HepG2 (cell line): ENCODE results near the gene EMILIN1. TPM values are rescaled to one million over a fixed set of nuclear protein-coding genes. Genes with fewer than 3 reads are reported as not detected.

Source experiments
- ADNP ChIP-seq: sonication (generic); formaldehyde crosslinking; IDR thresholded peaks from 2 replicates; pipeline ENCODE4 v1.4.0; 2020; ENCODE audit warnings: missing genetic modification reagents
- ATRX ChIP-seq: sonication (generic); formaldehyde crosslinking; IDR thresholded peaks from 2 replicates; pipeline ENCODE4 v1.4.0; 2020; ENCODE audit warnings: missing genetic modification reagents, borderline replicate concordance
- CENPX ChIP-seq: sonication (generic); formaldehyde crosslinking; IDR thresholded peaks from 2 replicates; pipeline ENCODE4 v1.9.0; 2021; ENCODE audit warnings: mild to moderate bottlenecking, missing genetic modification reagents, moderate library complexity
- CREM ChIP-seq, 2 experiments: sonication (generic) in 1 of 2; formaldehyde crosslinking in 1 of 2; IDR thresholded peaks; 2 replicates each; pipeline versions ENCODE4 v1.4.0 to v1.6.1; 2016 to 2020; ENCODE audit warnings: antibody characterized with exemption in 1 of 2, mild to moderate bottlenecking in 1 of 2, missing genetic modification reagents in 1 of 2
- EHMT2 ChIP-seq: fragments of 200-600 bp; sonication (generic); IDR thresholded peaks from 2 replicates; pipeline ENCODE4 v1.7.0; 2017; ENCODE audit warnings: antibody characterized with exemption, low read depth, low read length, borderline replicate concordance
- FOXM1 ChIP-seq: sonication (generic); formaldehyde crosslinking; IDR thresholded peaks from 2 replicates; pipeline ENCODE4 v1.5.0; 2020; ENCODE audit warnings: missing genetic modification reagents
- GTF2F1 ChIP-seq: fragments of 150-350 bp; IDR thresholded peaks from 2 replicates; pipeline ENCODE4 v1.6.1; 2014; ENCODE audit warnings: low read length
- HNRNPH1 ChIP-seq: fragments of 200-400 bp; formaldehyde crosslinking; optimal IDR thresholded peaks from 2 replicates; pipeline ENCODE3; 2017; ENCODE audit warnings: mild to moderate bottlenecking, low read depth, low read length
- KAT8 ChIP-seq: IDR thresholded peaks from 2 replicates; pipeline ENCODE4 v1.6.1; 2016; ENCODE audit warnings: missing genetic modification reagents, missing compliant biosample characterization
- NFYC ChIP-seq: IDR thresholded peaks from 2 replicates; pipeline ENCODE4 v1.6.1; 2016; ENCODE audit warnings: missing genetic modification reagents, missing compliant biosample characterization
- NKX3-1 ChIP-seq: sonication (generic); formaldehyde crosslinking; IDR thresholded peaks from 2 replicates; pipeline ENCODE4 v1.5.0; 2020; ENCODE audit warnings: missing genetic modification reagents
- NR2C2 ChIP-seq: sonication (generic); formaldehyde crosslinking; IDR thresholded peaks from 2 replicates; pipeline ENCODE4 v1.4.0; 2020; ENCODE audit warnings: missing genetic modification reagents, mild to moderate bottlenecking, moderate library complexity, borderline replicate concordance
- POLR2G ChIP-seq: fragments of 200-400 bp; formaldehyde crosslinking; IDR thresholded peaks from 2 replicates; pipeline ENCODE4 v1.6.1; 2018; ENCODE audit warnings: mild to moderate bottlenecking, low read depth, low read length, moderate library complexity
- RARA ChIP-seq: IDR thresholded peaks from 2 replicates; pipeline ENCODE4 v1.6.1; 2016; ENCODE audit warnings: missing genetic modification reagents, missing compliant biosample characterization
- REXO4 ChIP-seq: sonication (generic); formaldehyde crosslinking; IDR thresholded peaks from 2 replicates; pipeline ENCODE4 v1.8.0; 2022; ENCODE audit warnings: missing genetic modification reagents, mild to moderate bottlenecking, borderline replicate concordance
- RORA ChIP-seq: sonication (generic); formaldehyde crosslinking; IDR thresholded peaks from 2 replicates; pipeline ENCODE4 v1.5.0; 2020; ENCODE audit warnings: mild to moderate bottlenecking, missing genetic modification reagents, moderate library complexity
- SMYD3 ChIP-seq: sonication (generic); formaldehyde crosslinking; IDR thresholded peaks from 2 replicates; pipeline ENCODE4 v1.8.1; 2023; ENCODE audit warnings: mild to moderate bottlenecking, missing genetic modification reagents
- SOX6 ChIP-seq, 2 experiments: fragments of 450-650 bp in 1 of 2; sonication (generic) in 1 of 2; formaldehyde crosslinking in 1 of 2; IDR thresholded peaks; 2 replicates each; pipeline versions ENCODE4 v1.4.0 to v1.6.1; 2017 to 2020; ENCODE audit warnings: antibody characterized with exemption in 1 of 2, mild to moderate bottlenecking in 1 of 2, missing genetic modification reagents in 1 of 2
- SP2 ChIP-seq: sonication (generic); formaldehyde crosslinking; IDR thresholded peaks from 2 replicates; pipeline ENCODE4 v1.5.1; 2020; ENCODE audit warnings: mild to moderate bottlenecking, missing genetic modification reagents
- ZNF451 ChIP-seq: sonication (generic); formaldehyde crosslinking; IDR thresholded peaks from 2 replicates; pipeline ENCODE4 v1.5.0; 2020; ENCODE audit warnings: mild to moderate bottlenecking, missing genetic modification reagents
- ZNF460 ChIP-seq: sonication (generic); formaldehyde crosslinking; IDR thresholded peaks from 2 replicates; pipeline ENCODE4 v1.5.1; 2020; ENCODE audit warnings: missing genetic modification reagents, mild to moderate bottlenecking, borderline replicate concordance
- ZNF468 ChIP-seq: sonication (generic); formaldehyde crosslinking; IDR thresholded peaks from 2 replicates; pipeline ENCODE4 v1.8.0; 2022; ENCODE audit warnings: mild to moderate bottlenecking, moderate library complexity, missing genetic modification reagents
- ZNF501 ChIP-seq: sonication (generic); formaldehyde crosslinking; IDR thresholded peaks from 2 replicates; pipeline ENCODE4 v1.5.1; 2020; ENCODE audit warnings: mild to moderate bottlenecking, moderate library complexity, missing genetic modification reagents
- ZNF563 ChIP-seq: sonication (generic); formaldehyde crosslinking; IDR thresholded peaks from 2 replicates; pipeline ENCODE4 v1.8.0; 2022; ENCODE audit warnings: mild to moderate bottlenecking, moderate library complexity, missing genetic modification reagents
- ZNF567 ChIP-seq: sonication (generic); formaldehyde crosslinking; IDR thresholded peaks from 2 replicates; pipeline ENCODE4 v1.8.1; 2023; ENCODE audit warnings: mild to moderate bottlenecking, missing genetic modification reagents, borderline replicate concordance
- ZNF672 ChIP-seq: sonication (generic); formaldehyde crosslinking; IDR thresholded peaks from 2 replicates; pipeline ENCODE4 v1.8.1; 2022; ENCODE audit warnings: missing genetic modification reagents
- ZNF674 ChIP-seq: sonication (generic); formaldehyde crosslinking; IDR thresholded peaks from 2 replicates; pipeline ENCODE4 v1.5.0; 2020; ENCODE audit warnings: low read depth, mild to moderate bottlenecking, missing genetic modification reagents
- polyA plus RNA-seq, 8 experiments: library from polyadenylated mRNA; depleted of rRNA in 3 of 8; stranded (reverse) in 7 of 8; unstranded in 1 of 8; fragments of >200 nt; fragmentation: Illumina TruSeq in 4 of 8; extraction: Trizol in 4 of 8; gene quantifications; 2 replicates each; pipeline versions ENCODE4 v1.2.1 to v1.2.3, GENCODE V29; 2011 to 2016; ENCODE audit warnings: low read depth in 4 of 8, missing spikeins in 1 of 8, mixed read lengths in 1 of 8; ENCODE audit not compliant: insufficient read depth in 1 of 8
- total RNA-seq, 5 experiments: library from RNA; depleted of rRNA; stranded (reverse); fragments of >200 nt; fragmentation: Illumina TruSeq; extraction: Trizol; gene quantifications; 2 replicates each; pipeline ENCODE4 v1.2.3, GENCODE V29; 2016; ENCODE audit warnings: low read depth in 1 of 5
- TF ChIP-seq, protein P1 (sequence below): IDR thresholded peaks from 2 replicates; pipeline ENCODE4 v1.6.1; 2016; ENCODE audit warnings: mild to moderate bottlenecking, missing biosample characterization, missing genetic modification reagents
- TF ChIP-seq, protein P2 (sequence below): sonication (generic); formaldehyde crosslinking; IDR thresholded peaks from 2 replicates; pipeline ENCODE4 v1.4.0; 2020; ENCODE audit warnings: missing genetic modification reagents
- TF ChIP-seq, protein P3 (sequence below): IDR thresholded peaks from 2 replicates; pipeline ENCODE4 v1.6.1; 2016; ENCODE audit warnings: missing genetic modification reagents, missing compliant biosample characterization

EMILIN1 gene
- total and polyA plus RNA-seq, 2 of the 13 experiments (the other 11 are each of a cell fraction or from before 2014, with no cell fraction given) = 8.1 to 9.7 TPM

DNA sequence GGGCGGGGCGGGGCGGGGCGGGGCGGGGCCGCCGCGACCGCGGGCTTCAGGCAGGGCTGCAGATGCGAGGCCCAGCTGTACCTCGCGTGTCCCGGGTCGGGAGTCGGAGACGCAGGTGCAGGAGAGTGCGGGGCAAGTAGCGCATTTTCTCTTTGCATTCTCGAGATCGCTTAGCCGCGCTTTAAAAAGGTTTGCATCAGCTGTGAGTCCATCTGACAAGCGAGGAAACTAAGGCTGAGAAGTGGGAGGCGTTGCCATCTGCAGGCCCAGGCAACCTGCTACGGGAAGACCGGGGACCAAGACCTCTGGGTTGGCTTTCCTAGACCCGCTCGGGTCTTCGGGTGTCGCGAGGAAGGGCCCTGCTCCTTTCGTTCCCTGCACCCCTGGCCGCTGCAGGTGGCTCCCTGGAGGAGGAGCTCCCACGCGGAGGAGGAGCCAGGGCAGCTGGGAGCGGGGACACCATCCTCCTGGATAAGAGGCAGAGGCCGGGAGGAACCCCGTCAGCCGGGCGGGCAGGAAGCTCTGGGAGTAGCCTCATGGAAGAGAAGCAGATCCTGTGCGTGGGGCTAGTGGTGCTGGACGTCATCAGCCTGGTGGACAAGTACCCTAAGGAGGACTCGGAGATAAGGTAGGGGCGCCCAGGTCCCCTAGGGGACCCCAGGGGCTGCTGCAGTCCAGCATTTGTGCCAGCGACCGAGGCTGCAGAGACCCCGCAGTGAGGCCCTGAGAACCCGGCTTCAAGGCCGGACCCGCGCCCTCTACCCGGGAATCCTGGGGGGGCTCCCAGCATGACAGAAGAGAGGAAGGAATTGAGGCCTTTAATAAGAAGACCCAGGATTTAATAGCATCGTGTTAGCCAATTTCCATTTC is 8.5 kb downstream of the EMILIN1 start, which contains the start of gene KHK (continued):
- TF ChIP-seq REXO4 (CRISPR knock-in tag) = no peak
- TF ChIP-seq RORA (CRISPR knock-in tag) = no peak
- TF ChIP-seq, protein P1, sequence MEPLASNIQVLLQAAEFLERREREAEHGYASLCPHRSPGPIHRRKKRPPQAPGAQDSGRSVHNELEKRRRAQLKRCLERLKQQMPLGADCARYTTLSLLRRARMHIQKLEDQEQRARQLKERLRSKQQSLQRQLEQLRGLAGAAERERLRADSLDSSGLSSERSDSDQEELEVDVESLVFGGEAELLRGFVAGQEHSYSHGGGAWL (CRISPR knock-in tag) = peak; percentile 81; the same call in 1 of the 2 replicates
- TF ChIP-seq NKX3-1 = 0 out of 2 replicates have a peak, but pooled peaks have one; percentile 16
- TF ChIP-seq NFYC = no peak
- TF ChIP-seq ZNF567 (CRISPR knock-in tag) = no peak
- TF ChIP-seq ZNF468 (CRISPR knock-in tag) = no peak
- TF ChIP-seq HNRNPH1 = no peak
- no peak for TF ChIP-seq CENPX (CRISPR knock-in tag)
- TF ChIP-seq ATRX (CRISPR knock-in tag) = no peak
- TF ChIP-seq NR2C2 (CRISPR knock-in tag) = no peak
- peak; percentile 72; the same call in 1 of the 2 replicates for TF ChIP-seq ZNF501 (CRISPR knock-in tag)
- no peak for TF ChIP-seq SOX6 (IDR thresholded peaks at IDR 0.05)
- peak; percentile 49 for TF ChIP-seq SOX6 (CRISPR knock-in tag; IDR thresholded peaks at IDR 0.05)
- TF ChIP-seq ZNF674 (CRISPR knock-in tag) = no peak
- no peak for TF ChIP-seq SMYD3
- 0 out of 2 replicates have a peak, but pooled peaks have one; percentile 3 for TF ChIP-seq RARA (CRISPR knock-in tag)
- TF ChIP-seq, protein P2, sequence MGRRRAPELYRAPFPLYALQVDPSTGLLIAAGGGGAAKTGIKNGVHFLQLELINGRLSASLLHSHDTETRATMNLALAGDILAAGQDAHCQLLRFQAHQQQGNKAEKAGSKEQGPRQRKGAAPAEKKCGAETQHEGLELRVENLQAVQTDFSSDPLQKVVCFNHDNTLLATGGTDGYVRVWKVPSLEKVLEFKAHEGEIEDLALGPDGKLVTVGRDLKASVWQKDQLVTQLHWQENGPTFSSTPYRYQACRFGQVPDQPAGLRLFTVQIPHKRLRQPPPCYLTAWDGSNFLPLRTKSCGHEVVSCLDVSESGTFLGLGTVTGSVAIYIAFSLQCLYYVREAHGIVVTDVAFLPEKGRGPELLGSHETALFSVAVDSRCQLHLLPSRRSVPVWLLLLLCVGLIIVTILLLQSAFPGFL (CRISPR knock-in tag) = no peak
- no peak; the same call in 1 of the 2 replicates for TF ChIP-seq FOXM1 (CRISPR knock-in tag)
- no peak for TF ChIP-seq ZNF451
- peak; percentile 3; the same call in 1 of the 2 replicates for TF ChIP-seq SP2
- no peak for TF ChIP-seq ZNF460 (CRISPR knock-in tag)
- TF ChIP-seq CREM (IDR thresholded peaks at IDR 0.05) = no peak
- no peak for TF ChIP-seq CREM (CRISPR knock-in tag; IDR thresholded peaks at IDR 0.05)
- TF ChIP-seq GTF2F1 = no peak
- TF ChIP-seq EHMT2 = no peak
- TF ChIP-seq ADNP (CRISPR knock-in tag) = no peak
- no peak for TF ChIP-seq ZNF563 (CRISPR knock-in tag)
- TF ChIP-seq KAT8 (CRISPR knock-in tag) = peak; percentile 6; the same call in 1 of the 2 replicates
- TF ChIP-seq, protein P3, sequence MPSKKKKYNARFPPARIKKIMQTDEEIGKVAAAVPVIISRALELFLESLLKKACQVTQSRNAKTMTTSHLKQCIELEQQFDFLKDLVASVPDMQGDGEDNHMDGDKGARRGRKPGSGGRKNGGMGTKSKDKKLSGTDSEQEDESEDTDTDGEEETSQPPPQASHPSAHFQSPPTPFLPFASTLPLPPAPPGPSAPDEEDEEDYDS (CRISPR knock-in tag) = peak; percentile 93
- TF ChIP-seq POLR2G = peak; percentile 68
- no peak for TF ChIP-seq ZNF672 (CRISPR knock-in tag)
